ENCODE measurements around the gene CHST6. TPM values are rescaled to one million over a fixed set of nuclear protein-coding genes. Genes with fewer than 3 reads are reported as not detected.
"Not testable (repeated sequence)": the region's sequence is repeated elsewhere in the genome, so short reads cannot be mapped to it uniquely, and the experiment has no call there.

The CHST6 gene
- polyA plus RNA-seq, 1 donor (not counting 4 experiments of a cell fraction or from before 2014, with no cell fraction given), result 0.14 TPM

DNA sequence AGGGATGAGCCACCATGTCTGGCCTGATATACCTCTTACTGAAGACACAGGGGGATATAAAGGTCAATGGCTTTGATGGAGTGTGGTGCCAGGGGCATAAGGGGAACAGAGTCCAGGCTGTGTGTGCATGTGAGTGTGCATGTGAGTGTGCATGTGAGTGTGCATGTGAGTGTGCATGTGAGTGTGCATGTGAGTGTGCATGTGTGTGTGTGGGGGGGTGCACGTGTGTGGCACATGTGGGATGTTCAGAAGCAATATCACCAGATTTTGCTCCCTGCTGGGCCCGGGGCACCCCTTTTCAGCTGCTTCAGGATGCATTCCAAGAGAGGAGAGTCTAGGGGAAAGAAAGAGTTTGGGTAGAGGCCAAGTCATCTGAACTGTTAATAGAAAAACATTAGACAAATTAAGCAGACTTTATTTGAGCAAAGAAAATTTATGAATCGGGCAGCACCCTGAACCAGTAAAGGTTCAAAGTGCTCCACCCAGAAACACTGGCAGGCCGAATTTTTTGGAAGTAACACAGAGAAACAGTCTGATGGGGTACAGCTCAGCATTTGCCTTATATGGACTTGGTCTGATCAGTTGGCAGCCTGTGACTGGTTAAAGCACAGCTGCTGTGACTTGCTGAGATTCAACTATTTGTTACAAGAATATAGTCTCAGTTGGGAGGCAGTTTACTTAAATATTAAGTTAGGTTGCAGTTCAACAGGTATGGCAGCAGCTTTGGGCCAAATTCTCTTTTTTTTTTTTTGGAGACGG lies 31.0 kb upstream of the CHST6 start:
- FAIRE-seq, result no peak
- no peak overlapping the region for H2AFZ ChIP-seq (ENCODE audit: control insufficient read depth, low read length)
- H3K4me3 ChIP-seq (ENCODE audit: control insufficient read depth in 2 of 3, extremely low read depth in 1 of 3, insufficient read depth in 2 of 3, low read depth in 1 of 3, low read length in 3 of 3), result no peak overlapping the region
- H3K4me2 ChIP-seq (ENCODE audit: control insufficient read depth, extremely low read depth, insufficient read depth, low read depth, low read length), result no peak overlapping the region
- dilution Hi-C loops (cut with MboI; ENCODE audit: extremely low pct_ligation_motif_present, low sequenced_read_pairs), result no loop called here
- H3K9ac ChIP-seq (ENCODE audit: control insufficient read depth, extremely low read depth, insufficient read depth, low read length), result no peak overlapping the region
- H3K27ac ChIP-seq (ENCODE audit: control insufficient read depth, insufficient read depth, low read length), result no peak overlapping the region
- no peak for TF ChIP-seq EZH2 (IDR thresholded peaks at IDR 0.05; ENCODE audit: low read length)
- TF ChIP-seq, protein P1, sequence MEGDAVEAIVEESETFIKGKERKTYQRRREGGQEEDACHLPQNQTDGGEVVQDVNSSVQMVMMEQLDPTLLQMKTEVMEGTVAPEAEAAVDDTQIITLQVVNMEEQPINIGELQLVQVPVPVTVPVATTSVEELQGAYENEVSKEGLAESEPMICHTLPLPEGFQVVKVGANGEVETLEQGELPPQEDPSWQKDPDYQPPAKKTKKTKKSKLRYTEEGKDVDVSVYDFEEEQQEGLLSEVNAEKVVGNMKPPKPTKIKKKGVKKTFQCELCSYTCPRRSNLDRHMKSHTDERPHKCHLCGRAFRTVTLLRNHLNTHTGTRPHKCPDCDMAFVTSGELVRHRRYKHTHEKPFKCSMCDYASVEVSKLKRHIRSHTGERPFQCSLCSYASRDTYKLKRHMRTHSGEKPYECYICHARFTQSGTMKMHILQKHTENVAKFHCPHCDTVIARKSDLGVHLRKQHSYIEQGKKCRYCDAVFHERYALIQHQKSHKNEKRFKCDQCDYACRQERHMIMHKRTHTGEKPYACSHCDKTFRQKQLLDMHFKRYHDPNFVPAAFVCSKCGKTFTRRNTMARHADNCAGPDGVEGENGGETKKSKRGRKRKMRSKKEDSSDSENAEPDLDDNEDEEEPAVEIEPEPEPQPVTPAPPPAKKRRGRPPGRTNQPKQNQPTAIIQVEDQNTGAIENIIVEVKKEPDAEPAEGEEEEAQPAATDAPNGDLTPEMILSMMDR (optimal IDR thresholded peaks at IDR 0.05 in 1 of 3, IDR thresholded peaks at IDR 0.05 in 1 of 3, conservative IDR thresholded peaks at IDR 0.05 in 1 of 3; ENCODE audit: extremely low read depth in 1 of 3, insufficient read depth in 2 of 3, low read length in 3 of 3), result no peak
- DNase-seq (ENCODE audit: low read depth, low spot score), result no peak
- no peaks in the 10 kb centered on the region for H3K79me2 ChIP-seq (ENCODE audit: control insufficient read depth, insufficient read depth, low read length)
- H3K4me1 ChIP-seq (ENCODE audit: control insufficient read depth, extremely low read depth, insufficient read depth, low read length), result no peaks in the 10 kb centered on the region
- no peaks in the 10 kb centered on the region for H3K36me3 ChIP-seq (ENCODE audit: control insufficient read depth in 2 of 2, extremely low read depth in 1 of 2, insufficient read depth in 2 of 2, low read length in 2 of 2)
- no peaks in the 10 kb centered on the region for H4K20me1 ChIP-seq (ENCODE audit: control insufficient read depth, extremely low read depth, insufficient read depth, low read length)
- H3K9me3 ChIP-seq (ENCODE audit: control insufficient read depth, low read depth, low read length), result no peaks in the 10 kb centered on the region
- H3K9me1 ChIP-seq (ENCODE audit: control insufficient read depth, extremely low read depth, insufficient read depth, low read length), result no peaks in the 10 kb centered on the region
- no peaks in the 10 kb centered on the region for H3K27me3 ChIP-seq (ENCODE audit: control insufficient read depth, extremely low read depth, insufficient read depth, low read length)

DNA sequence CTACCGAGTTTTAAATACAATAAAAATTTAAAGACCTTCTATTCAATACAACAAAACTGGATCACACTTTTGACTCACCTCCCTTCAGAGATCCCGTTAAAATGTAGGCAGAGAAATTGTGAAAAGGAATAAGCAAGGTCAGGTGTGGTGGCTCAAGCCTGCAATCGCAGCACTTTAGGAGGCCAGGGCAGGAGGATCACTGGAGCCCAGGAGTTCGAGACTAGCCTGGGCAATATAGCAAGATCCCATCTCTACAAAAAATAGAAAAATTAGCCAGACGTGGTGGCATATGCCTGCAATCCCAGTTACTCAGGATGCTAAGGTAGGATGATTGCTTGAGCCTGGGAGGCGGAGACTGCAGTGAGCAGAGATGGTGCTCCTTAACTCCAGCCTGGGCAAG lies 23.9 kb upstream of the CHST6 start:
- no peaks in the 10 kb centered on the region for H4K20me1 ChIP-seq (ENCODE audit: control insufficient read depth, extremely low read depth, insufficient read depth, low read length)
- H3K4me3 ChIP-seq (ENCODE audit: control insufficient read depth in 2 of 3, extremely low read depth in 1 of 3, insufficient read depth in 2 of 3, low read depth in 1 of 3, low read length in 3 of 3), result no peak overlapping the region
- dilution Hi-C loops (cut with MboI; ENCODE audit: extremely low pct_ligation_motif_present, low sequenced_read_pairs), result no loop called here
- H3K27ac ChIP-seq (ENCODE audit: control insufficient read depth, insufficient read depth, low read length), result no peak overlapping the region
- H3K4me1 ChIP-seq (ENCODE audit: control insufficient read depth, extremely low read depth, insufficient read depth, low read length), result peaks cover 4% of the 10 kb centered on the region
- no peak overlapping the region for H3K4me2 ChIP-seq (ENCODE audit: control insufficient read depth, extremely low read depth, insufficient read depth, low read depth, low read length)
- H3K9ac ChIP-seq (ENCODE audit: control insufficient read depth, extremely low read depth, insufficient read depth, low read length), result no peak overlapping the region
- H3K9me3 ChIP-seq (ENCODE audit: control insufficient read depth, low read depth, low read length), result no peaks in the 10 kb centered on the region
- FAIRE-seq (no peak), DNase-seq (ENCODE audit: low read depth, low spot score) (no peak)
- TF ChIP-seq, protein P1 (optimal IDR thresholded peaks at IDR 0.05 in 1 of 3, IDR thresholded peaks at IDR 0.05 in 1 of 3, conservative IDR thresholded peaks at IDR 0.05 in 1 of 3; ENCODE audit: extremely low read depth in 1 of 3, insufficient read depth in 2 of 3, low read length in 3 of 3), result no peak
- no peak for TF ChIP-seq EZH2 (IDR thresholded peaks at IDR 0.05; ENCODE audit: low read length)
- H3K9me1 ChIP-seq (ENCODE audit: control insufficient read depth, extremely low read depth, insufficient read depth, low read length), result no peaks in the 10 kb centered on the region
- no peaks in the 10 kb centered on the region for H3K27me3 ChIP-seq (ENCODE audit: control insufficient read depth, extremely low read depth, insufficient read depth, low read length)
- no peaks in the 10 kb centered on the region for H3K36me3 ChIP-seq (ENCODE audit: control insufficient read depth in 2 of 2, extremely low read depth in 1 of 2, insufficient read depth in 2 of 2, low read length in 2 of 2)
- no peaks in the 10 kb centered on the region for H3K79me2 ChIP-seq (ENCODE audit: control insufficient read depth, insufficient read depth, low read length)
- no peak overlapping the region for H2AFZ ChIP-seq (ENCODE audit: control insufficient read depth, low read length)

DNA sequence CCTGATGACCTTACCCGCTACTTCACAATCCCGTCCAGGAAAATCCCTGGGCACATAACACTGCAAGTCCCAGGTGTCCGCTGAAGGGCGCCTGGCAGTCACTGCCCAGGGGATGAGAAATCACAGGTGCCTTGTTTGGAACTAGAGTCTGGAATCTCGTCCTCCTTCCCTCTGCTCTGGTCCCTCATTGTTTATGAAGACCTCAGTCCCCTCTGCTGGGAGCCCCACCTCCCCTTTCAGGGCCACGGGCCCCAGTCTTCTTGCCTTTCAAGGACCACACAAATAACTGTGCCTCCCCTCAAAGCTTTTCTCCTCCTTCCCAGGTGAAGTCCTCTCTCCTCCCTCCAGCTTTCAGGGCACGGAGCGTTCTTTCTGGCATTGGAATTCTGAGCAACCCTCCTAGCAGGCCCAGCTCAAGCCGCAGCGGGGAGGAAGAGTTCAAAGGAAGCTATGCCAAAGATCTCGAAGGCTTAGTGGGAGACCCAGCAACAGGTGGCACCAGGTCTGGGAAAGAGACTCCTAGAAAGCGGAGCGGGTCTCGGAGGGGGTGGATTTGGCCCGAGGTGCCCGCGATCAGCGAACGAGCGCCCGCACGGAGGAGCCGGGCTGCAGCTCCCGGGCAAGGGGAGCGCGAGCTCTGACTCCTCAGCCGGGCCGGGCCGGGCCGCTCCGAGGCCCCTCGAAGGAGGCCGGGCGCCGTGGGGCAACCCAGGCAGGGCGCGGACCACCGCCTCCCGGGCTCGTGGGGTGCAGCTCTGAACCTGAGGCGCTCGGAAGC lies 21.1 kb upstream of the CHST6 start:
- not testable (repeated sequence) for FAIRE-seq; DNase-seq (ENCODE audit: low read depth, low spot score)

More for the DNA sequence above, 21.1 kb upstream of the CHST6 start:
- H3K27me3 ChIP-seq (ENCODE audit: control insufficient read depth, extremely low read depth, insufficient read depth, low read length); H3K4me1 ChIP-seq (ENCODE audit: control insufficient read depth, extremely low read depth, insufficient read depth, low read length); H3K79me2 ChIP-seq (ENCODE audit: control insufficient read depth, insufficient read depth, low read length); dilution Hi-C loops (cut with MboI; ENCODE audit: extremely low pct_ligation_motif_present, low sequenced_read_pairs); H3K9me1 ChIP-seq (ENCODE audit: control insufficient read depth, extremely low read depth, insufficient read depth, low read length); H4K20me1 ChIP-seq (ENCODE audit: control insufficient read depth, extremely low read depth, insufficient read depth, low read length); H3K9me3 ChIP-seq (ENCODE audit: control insufficient read depth, low read depth, low read length); H3K36me3 ChIP-seq (ENCODE audit: control insufficient read depth in 2 of 2, extremely low read depth in 1 of 2, insufficient read depth in 2 of 2, low read length in 2 of 2): not testable (repeated sequence)
- Histone ChIP-seq H3K4me3 (ENCODE audit: control insufficient read depth in 2 of 3, extremely low read depth in 1 of 3, insufficient read depth in 2 of 3, low read depth in 1 of 3, low read length in 3 of 3) (peak overlapping the region; percentile 69 to 98 (median 80)), H3K27ac (ENCODE audit: control insufficient read depth, insufficient read depth, low read length) (peak overlapping the region; percentile 59), H2AFZ (ENCODE audit: control insufficient read depth, low read length) (peak overlapping the region; percentile 65), H3K9ac (ENCODE audit: control insufficient read depth, extremely low read depth, insufficient read depth, low read length) (peak overlapping the region; percentile 80), H3K4me2 (ENCODE audit: control insufficient read depth, extremely low read depth, insufficient read depth, low read depth, low read length) (peak overlapping the region; percentile 83)

Measured in keratinocyte (primary cell).